Inflammatory macrophage treated with lipopolysaccharide for 1 hour (primary cell): ENCODE measurements around the gene OR2T1.
"Not testable (repeated sequence)": the region's sequence is repeated elsewhere in the genome, so short reads cannot be mapped to it uniquely, and the experiment has no call there.

Source experiments
- DNase-seq, 2 donors: peaks; one replicate each; pipeline ENCODE4 v3.0.0-alpha.2; 2020 to 2022

The OR2T1 gene

GRCh38 chr1:248438668-248439067, 35.8 kb downstream of the OR2T1 start:
- not testable (repeated sequence) for DNase-seq

- not testable (repeated sequence) for DNase-seq
These were observed 36.4 kb downstream of the OR2T1 start for GRCh38 chr1:248439283-248439682.

DNA sequence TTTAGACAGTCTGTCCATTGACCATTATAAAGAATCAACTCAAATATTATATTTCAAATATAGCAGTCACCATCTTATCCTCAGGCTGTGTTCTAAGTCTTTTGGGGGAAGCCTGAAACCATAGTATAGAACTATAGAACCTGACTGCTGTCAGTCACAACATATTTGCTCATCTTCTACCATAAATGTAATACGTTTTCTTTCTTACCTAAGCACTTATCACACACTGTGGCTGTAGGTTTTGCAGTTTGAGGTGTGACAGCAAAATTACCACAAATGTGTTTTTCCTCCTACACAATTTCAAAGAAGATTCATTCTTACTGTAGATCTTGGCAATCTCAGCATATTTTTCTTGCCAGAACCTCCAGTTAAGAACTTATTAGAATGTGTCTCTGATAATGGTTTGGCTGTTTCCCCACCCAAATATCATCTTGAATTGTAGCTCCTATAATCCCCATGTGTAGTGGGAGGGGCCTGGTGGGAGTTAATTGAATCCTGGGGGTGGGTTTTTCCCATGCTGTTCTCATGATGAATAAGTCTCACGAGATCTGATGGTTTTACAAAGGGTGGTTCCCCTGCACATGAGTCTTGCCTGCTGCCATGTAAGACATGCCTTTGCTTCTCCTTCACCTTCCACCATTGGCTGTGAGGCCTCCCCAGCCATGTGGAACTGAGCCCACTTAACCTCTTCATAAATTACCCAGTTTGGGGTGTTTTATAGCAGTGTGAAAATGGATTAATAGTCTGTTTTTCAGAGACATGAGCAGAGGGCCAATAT, 39.8 kb downstream of the OR2T1 start:
- not testable (repeated sequence) for DNase-seq

DNA sequence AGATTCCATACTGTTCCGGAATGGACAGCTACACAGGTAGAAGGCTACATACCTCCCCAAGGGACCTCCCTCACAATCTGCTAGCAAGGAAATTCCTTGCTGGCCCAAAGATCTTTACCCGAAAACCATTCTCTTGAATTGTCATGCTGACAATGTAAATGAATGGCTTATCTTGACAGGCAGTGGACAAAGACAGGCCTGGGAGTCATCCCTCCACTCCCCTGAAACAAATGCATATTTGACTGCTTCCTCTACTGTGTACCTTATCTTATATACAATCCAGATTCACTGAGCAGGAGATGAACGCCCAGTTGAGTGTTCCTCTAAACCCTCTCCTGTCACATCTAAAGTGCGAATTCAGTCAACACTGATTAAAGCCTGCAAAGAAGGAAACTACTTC, 41.8 kb downstream of the OR2T1 start:
- not testable (repeated sequence) for DNase-seq

- DNase-seq = not testable (repeated sequence)
These were observed 42.6 kb downstream of the OR2T1 start, which contains the start of gene OR2T2 for GRCh38 chr1:248445399-248445798. OR2T2 (plus strand) TSS chr1:248445637; CDS start chr1:248452798, 7,161 bp downstream.

DNA sequence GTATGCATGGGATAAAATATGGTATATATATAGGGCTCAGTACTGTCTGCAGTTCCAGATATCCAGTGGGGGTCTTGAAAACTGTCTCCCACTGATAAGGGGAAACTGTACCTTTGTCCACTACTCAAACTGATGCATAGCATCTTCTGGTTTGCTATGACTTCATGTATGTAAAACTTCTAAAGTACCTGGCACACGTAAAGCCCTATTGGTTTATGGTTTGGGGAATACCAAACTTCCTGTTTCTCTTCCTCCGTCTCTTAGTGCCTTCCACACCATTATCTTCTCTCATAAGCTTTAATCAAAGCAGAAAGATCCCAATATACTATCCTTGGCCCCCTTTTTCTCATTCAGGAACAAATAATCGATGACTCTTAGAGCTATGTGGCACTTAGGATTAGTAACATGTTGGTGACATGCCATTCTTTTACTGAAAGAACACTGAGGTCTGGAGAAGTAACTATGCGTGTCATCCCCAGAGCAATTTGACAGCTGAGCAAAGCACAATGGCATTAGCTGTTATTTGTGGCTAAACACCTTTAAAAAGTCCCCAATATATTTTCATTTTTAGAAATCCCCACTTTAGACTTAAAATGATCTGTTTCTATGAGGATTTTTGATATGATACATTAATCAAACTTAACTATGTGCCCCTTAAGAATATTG, 45.7 kb downstream of the OR2T1 start:
- not testable (repeated sequence) for DNase-seq

- not testable (repeated sequence) for DNase-seq
These were observed 47.1 kb downstream of the OR2T1 start for GRCh38 chr1:248449821-248450465.

- DNase-seq = not testable (repeated sequence)
These were observed 47.8 kb downstream of the OR2T1 start for GRCh38 chr1:248450466-248451145.

DNA sequence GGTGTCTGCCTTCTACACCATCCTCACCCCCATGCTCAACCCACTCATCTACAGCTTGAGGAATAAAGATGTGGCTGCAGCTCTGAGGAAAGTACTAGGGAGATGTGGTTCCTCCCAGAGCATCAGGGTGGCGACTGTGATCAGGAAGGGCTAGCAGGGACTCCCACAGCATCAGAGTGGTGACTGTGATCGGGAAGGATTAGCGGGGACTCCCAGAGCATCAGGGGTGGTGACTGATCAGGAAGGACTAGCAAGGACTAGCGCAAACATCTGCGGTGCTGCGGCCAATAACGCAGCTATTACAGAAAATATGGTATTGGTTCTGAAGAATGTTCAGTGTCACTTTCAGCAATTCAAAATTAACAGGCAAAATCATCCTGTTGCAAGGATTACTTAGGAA, 50.8 kb downstream of the OR2T1 start:
- not testable (repeated sequence) for DNase-seq

DNA sequence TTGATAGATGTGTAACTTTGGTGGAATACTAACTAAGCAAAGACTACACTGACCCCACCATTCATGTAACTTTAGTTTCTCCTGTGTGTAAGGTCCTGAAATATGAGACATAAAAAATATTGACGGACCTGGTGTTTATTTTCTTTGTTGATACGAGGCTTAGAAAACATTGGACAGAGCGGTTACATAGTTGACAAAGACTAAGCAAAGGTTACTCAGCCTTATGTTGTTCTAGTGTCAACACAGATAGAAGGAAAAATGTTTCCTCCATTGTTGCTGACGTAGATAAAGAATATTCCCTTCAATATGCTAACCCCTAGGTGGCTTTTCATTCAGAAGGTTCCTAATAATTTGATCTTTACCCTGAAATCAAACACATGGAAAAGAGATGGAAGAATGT, 52.2 kb downstream of the OR2T1 start:
- not testable (repeated sequence) for DNase-seq

GRCh38 chr1:248456635-248457034, 53.8 kb downstream of the OR2T1 start:
- DNase-seq = not testable (repeated sequence)
